Ishikawa (cell line): ENCODE results near the gene PIK3C2B.

Experiments
- CEBPB ChIP-seq: IDR thresholded peaks from 2 replicates; pipeline ENCODE4 v1.6.1; 2012
- CREB1 ChIP-seq: IDR thresholded peaks from 2 replicates; pipeline ENCODE4 v1.6.1; 2012; ENCODE audit warnings: low read depth
- EGR1 ChIP-seq: IDR thresholded peaks from 2 replicates; pipeline ENCODE4 v1.6.1; 2012
- EP300 ChIP-seq: IDR thresholded peaks from 2 replicates; pipeline ENCODE4 v1.6.1; 2012; ENCODE audit warnings: borderline replicate concordance
- FOXM1 ChIP-seq: IDR thresholded peaks from 2 replicates; pipeline ENCODE4 v1.6.1; 2012; ENCODE audit warnings: low read depth, borderline replicate concordance
- NFIC ChIP-seq: IDR thresholded peaks from 2 replicates; pipeline ENCODE4 v1.6.1; 2012
- RAD21 ChIP-seq: IDR thresholded peaks from 2 replicates; pipeline ENCODE4 v1.6.1; 2012; ENCODE audit warnings: low read depth
- TAF1 ChIP-seq: IDR thresholded peaks from 2 replicates; pipeline ENCODE4 v1.6.1; 2012; ENCODE audit warnings: low read depth, mild to moderate bottlenecking
- TCF12 ChIP-seq: IDR thresholded peaks from 2 replicates; pipeline ENCODE4 v1.6.1; 2012; ENCODE audit warnings: low read depth
- TEAD4 ChIP-seq: IDR thresholded peaks from 2 replicates; pipeline ENCODE4 v1.6.1; 2012
- USF1 ChIP-seq: IDR thresholded peaks from 2 replicates; pipeline ENCODE4 v1.6.1; 2012
- YY1 ChIP-seq: IDR thresholded peaks from 2 replicates; pipeline ENCODE4 v1.6.1; 2012; ENCODE audit warnings: low read depth
- ZBTB7A ChIP-seq: IDR thresholded peaks from 2 replicates; pipeline ENCODE4 v1.6.1; 2012; ENCODE audit warnings: low read depth
- TF ChIP-seq, protein P1 (sequence below): IDR thresholded peaks from 2 replicates; pipeline ENCODE4 v1.6.1; 2012
- TF ChIP-seq, protein P2 (sequence below): IDR thresholded peaks from 2 replicates; pipeline ENCODE4 v1.6.1; 2012; ENCODE audit warnings: low read depth, mild to moderate bottlenecking

Gene PIK3C2B

DNA sequence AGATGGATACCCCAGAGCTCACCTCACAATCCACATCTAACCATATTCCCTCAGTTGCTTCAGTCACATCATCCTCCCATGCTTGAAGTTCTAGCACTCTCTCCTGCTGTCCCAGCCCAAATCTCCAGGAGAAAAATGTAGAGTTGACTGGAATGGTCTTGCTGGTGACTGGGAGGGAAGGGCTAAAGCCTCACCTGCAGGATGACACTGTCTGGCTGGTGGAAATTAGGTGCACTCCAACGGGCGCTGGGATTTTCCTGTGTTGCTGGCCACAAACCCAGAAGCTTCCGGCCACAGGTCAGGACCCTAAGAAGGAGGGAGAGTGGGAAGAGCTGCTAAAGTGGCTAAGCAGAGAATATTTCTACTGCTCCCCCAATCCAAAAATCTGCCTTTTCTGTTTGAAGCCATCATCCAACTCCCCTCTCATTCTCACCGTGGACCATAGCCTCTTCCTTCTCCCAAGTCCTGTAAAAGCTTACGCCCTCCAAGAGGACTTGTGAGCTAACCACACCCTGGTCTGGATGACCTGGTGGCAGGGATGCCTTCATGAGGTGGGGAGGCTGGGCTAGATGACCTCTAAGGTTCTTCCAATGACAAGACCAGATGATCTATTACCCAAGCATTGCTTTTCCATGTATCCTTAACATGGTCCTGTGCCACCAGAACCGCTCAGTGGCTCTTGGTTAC is 45.5 kb downstream of the PIK3C2B start:
- TF ChIP-seq FOXM1, result no peak
- no peak for TF ChIP-seq EP300
- TF ChIP-seq CREB1, result no peak
- no peak for TF ChIP-seq TAF1
- TF ChIP-seq YY1, result no peak
- no peak for TF ChIP-seq ZBTB7A
- TF ChIP-seq, protein P1, sequence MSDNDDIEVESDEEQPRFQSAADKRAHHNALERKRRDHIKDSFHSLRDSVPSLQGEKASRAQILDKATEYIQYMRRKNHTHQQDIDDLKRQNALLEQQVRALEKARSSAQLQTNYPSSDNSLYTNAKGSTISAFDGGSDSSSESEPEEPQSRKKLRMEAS, result no peak
- no peak for TF ChIP-seq CEBPB
- no peak for TF ChIP-seq USF1
- TF ChIP-seq RAD21, result no peak
- TF ChIP-seq NFIC, result no peak
- no peak for TF ChIP-seq TEAD4
- no peak for TF ChIP-seq EGR1
- TF ChIP-seq, protein P2, sequence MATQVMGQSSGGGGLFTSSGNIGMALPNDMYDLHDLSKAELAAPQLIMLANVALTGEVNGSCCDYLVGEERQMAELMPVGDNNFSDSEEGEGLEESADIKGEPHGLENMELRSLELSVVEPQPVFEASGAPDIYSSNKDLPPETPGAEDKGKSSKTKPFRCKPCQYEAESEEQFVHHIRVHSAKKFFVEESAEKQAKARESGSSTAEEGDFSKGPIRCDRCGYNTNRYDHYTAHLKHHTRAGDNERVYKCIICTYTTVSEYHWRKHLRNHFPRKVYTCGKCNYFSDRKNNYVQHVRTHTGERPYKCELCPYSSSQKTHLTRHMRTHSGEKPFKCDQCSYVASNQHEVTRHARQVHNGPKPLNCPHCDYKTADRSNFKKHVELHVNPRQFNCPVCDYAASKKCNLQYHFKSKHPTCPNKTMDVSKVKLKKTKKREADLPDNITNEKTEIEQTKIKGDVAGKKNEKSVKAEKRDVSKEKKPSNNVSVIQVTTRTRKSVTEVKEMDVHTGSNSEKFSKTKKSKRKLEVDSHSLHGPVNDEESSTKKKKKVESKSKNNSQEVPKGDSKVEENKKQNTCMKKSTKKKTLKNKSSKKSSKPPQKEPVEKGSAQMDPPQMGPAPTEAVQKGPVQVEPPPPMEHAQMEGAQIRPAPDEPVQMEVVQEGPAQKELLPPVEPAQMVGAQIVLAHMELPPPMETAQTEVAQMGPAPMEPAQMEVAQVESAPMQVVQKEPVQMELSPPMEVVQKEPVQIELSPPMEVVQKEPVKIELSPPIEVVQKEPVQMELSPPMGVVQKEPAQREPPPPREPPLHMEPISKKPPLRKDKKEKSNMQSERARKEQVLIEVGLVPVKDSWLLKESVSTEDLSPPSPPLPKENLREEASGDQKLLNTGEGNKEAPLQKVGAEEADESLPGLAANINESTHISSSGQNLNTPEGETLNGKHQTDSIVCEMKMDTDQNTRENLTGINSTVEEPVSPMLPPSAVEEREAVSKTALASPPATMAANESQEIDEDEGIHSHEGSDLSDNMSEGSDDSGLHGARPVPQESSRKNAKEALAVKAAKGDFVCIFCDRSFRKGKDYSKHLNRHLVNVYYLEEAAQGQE, result no peak
- TF ChIP-seq TCF12, result no peak

GRCh38 chr1:204448344-204448964 is 46.2 kb downstream of the PIK3C2B start:
- no peak for TF ChIP-seq TEAD4

GRCh38 chr1:204447736-204448135 is 46.9 kb downstream of the PIK3C2B start:
- no peak for TF ChIP-seq USF1
- no peak for TF ChIP-seq NFIC
- no peak for TF ChIP-seq CEBPB
- no peak for TF ChIP-seq YY1
- TF ChIP-seq, protein P1, result no peak
- no peak for TF ChIP-seq EP300
- TF ChIP-seq, protein P2, result no peak
- no peak for TF ChIP-seq TAF1
- TF ChIP-seq TEAD4, result no peak
- no peak for TF ChIP-seq CREB1
- no peak for TF ChIP-seq ZBTB7A
- no peak for TF ChIP-seq TCF12
- no peak for TF ChIP-seq FOXM1
- TF ChIP-seq EGR1, result no peak

GRCh38 chr1:204447190-204447589 is 47.4 kb downstream of the PIK3C2B start:
- no peak for TF ChIP-seq CEBPB
- TF ChIP-seq TEAD4, result no peak
- TF ChIP-seq EGR1, result no peak
- no peak for TF ChIP-seq EP300
- TF ChIP-seq, protein P2, result no peak
- TF ChIP-seq ZBTB7A, result no peak
- TF ChIP-seq NFIC, result no peak
- no peak for TF ChIP-seq TAF1
- no peak for TF ChIP-seq YY1
- TF ChIP-seq USF1, result no peak
- TF ChIP-seq FOXM1, result no peak
- no peak for TF ChIP-seq RAD21
- TF ChIP-seq, protein P1, result no peak
- no peak for TF ChIP-seq TCF12
- no peak for TF ChIP-seq CREB1
